HepG2 (cell line): ENCODE results near the gene IQCH.

Source experiments
- BRD4 ChIP-seq: sonication (generic); formaldehyde crosslinking; IDR thresholded peaks from 2 replicates; pipeline ENCODE4 v1.4.0; 2020; ENCODE audit warnings: missing genetic modification reagents
- NFIC ChIP-seq: IDR thresholded peaks from 2 replicates; pipeline ENCODE4 v1.6.1; 2012; ENCODE audit warnings: mild to moderate bottlenecking, low read length, inconsistent platforms
- ZNF629 ChIP-seq: sonication (generic); formaldehyde crosslinking; conservative IDR thresholded peaks from 2 replicates; pipeline ENCODE4 v1.5.0; 2020; ENCODE audit warnings: missing genetic modification reagents

GRCh38 chr15:67542420-67543347, 288.1 kb downstream of the IQCH start, which contains the start of gene MAP2K5:
- TF ChIP-seq ZNF629 (CRISPR knock-in tag) (no peak), BRD4 (CRISPR knock-in tag) (no peak), NFIC (no peak)
